Ovary (tissue), 9 donors: ENCODE results near the gene TTC9B. TPM values are rescaled to one million over a fixed set of nuclear protein-coding genes. Genes with fewer than 3 reads are reported as not detected.

Experiments used
- DNase-seq, 5 donors: peaks; one replicate each; pipeline ENCODE4 v3.0.0-alpha.2; 2019 to 2020
- H3K27ac ChIP-seq, 2 donors: fragments of 200-600 bp; one replicate each; pipeline versions ENCODE4 v1.5.1 to v1.8.0; 2019 to 2022
- H3K27me3 ChIP-seq: fragments of 200-600 bp; one replicate; pipeline ENCODE4 v1.8.0; 2022
- H3K36me3 ChIP-seq: fragments of 200-600 bp; sonication (generic); one replicate; pipeline ENCODE4 v1.5.1; 2019
- H3K4me1 ChIP-seq: one replicate; pipeline ENCODE4 v1.8.1; 2013; ENCODE audit warnings: mild to moderate bottlenecking, moderate library complexity; ENCODE audit not compliant: insufficient read depth
- H3K4me3 ChIP-seq: fragments of 200-600 bp; sonication (generic); one replicate; pipeline ENCODE4 v1.5.1; 2017
- H3K9me3 ChIP-seq, 2 donors: fragments of 200-600 bp in 1 of 2; sonication (generic) in 1 of 2; one replicate each; pipeline versions ENCODE4 v1.5.1 to v1.8.1; 2013 to 2019; ENCODE audit warnings: mild to moderate bottlenecking in 1 of 2, moderate library complexity in 1 of 2
- CTCF ChIP-seq, 3 donors: fragments of 450-650 bp in 2 of 3; fragments of 200-600 bp in 1 of 3; IDR thresholded peaks; one replicate each; pipeline versions ENCODE4 v1.5.1 to v1.8.0; 2016 to 2022; ENCODE audit warnings: antibody characterized with exemption in 3 of 3, mild to moderate bottlenecking in 1 of 3
- EP300 ChIP-seq: sonication (generic); formaldehyde crosslinking; IDR thresholded peaks from one replicate; pipeline ENCODE4 v1.6.1; 2017; ENCODE audit warnings: antibody characterized with exemption
- POLR2A ChIP-seq: fragments of 450-650 bp; IDR thresholded peaks from one replicate; pipeline ENCODE4 v1.6.1; 2017; ENCODE audit warnings: antibody characterized with exemption, mild to moderate bottlenecking, moderate library complexity
- WGBS, 3 donors: extraction: QIAGEN DNeasy Blood & Tissue Kit in 1 of 3; methylation state at CpG; one replicate each; pipeline versions ENCODE4 v1.1.5 to v1.1.7; 2013 to 2017; 5-methylcytosine and 5-hydroxymethylcytosine counted together
- intact Hi-C, 4 donors: fragments of 100-400 bp; cut with DNase I; formaldehyde crosslinking; loops; one replicate each; pipeline versions ENCODE4 v1.11.0 to v1.15.1; 2022 to 2023
- polyA plus RNA-seq, 2 donors: library from polyadenylated mRNA; stranded (reverse); fragments of 200-250 nt in 1 of 2; fragments of 350-450 nt in 1 of 2; fragmentation: Illumina TruSeq in 1 of 2; extraction: RNeasy Lipid Tissue Mini Kit (QIAGEN cat#74804) in 1 of 2; gene quantifications; one replicate each; pipeline ENCODE4 v1.2.3, GENCODE V29; 2013 to 2014
- total RNA-seq, 7 donors: library from RNA; depleted of rRNA in 2 of 7; stranded (reverse); fragments of >200 nt in 2 of 7; fragmentation: NEBNext Ultra II Directional in 3 of 7; extraction: Animal tissue kit (Norgen Biotek cat#: 25700) in 3 of 7; gene quantifications; one replicate each; pipeline versions ENCODE4 v1.1.0 to v1.2.4, GENCODE V29; 2016 to 2023
- donor health status: DM: no; HTN: no; CAD: no; lungs with moderate emphysema.
- donor health status: DM: no; HTN: no; CAD: no.
- donor health status: Bipolar disorder and iron deficiency.
- donor health status: DM: yes; HTN: yes; CAD: no.
- donor health status: DM: no; HTN: no; CAD: no.
- donor health status: DM: yes; HTN: yes; CAD: no.

TTC9B gene
- total and polyA plus RNA-seq, 9 donors: not detected

GRCh38 chr19:40243181-40243580, 25.0 kb upstream of the TTC9B start:
- intact Hi-C loops: loop anchor here in 1 of 4 donors (2.0 kb wide), 1 partner anchor 30 kb away; no protein-coding TSS in a partner anchor
- 94 to 96% (median 95%) methylated on average over 2 of the region's 2 CpGs for WGBS, 3 donors
- Histone ChIP-seq H3K27ac (no peak overlapping the region), H3K36me3 (no peaks in the 10 kb centered on the region), H3K4me1 (peaks cover 10% of the 10 kb centered on the region), H3K4me3 (no peak overlapping the region), H3K27me3 (no peaks in the 10 kb centered on the region), H3K9me3 (no peaks in the 10 kb centered on the region)
- DNase-seq: no peak
- TF ChIP-seq POLR2A (no peak), EP300 (no peak), CTCF (IDR thresholded peaks at IDR 0.05) (no peak)

- WGBS, 3 donors: 70 to 82% (median 73%) methylated on average over 11 to 12 of the region's 12 CpGs
- Histone ChIP-seq H3K9me3 (no peaks in the 10 kb centered on the region), H3K4me3 (no peak overlapping the region), H3K27ac (peak overlapping the region in 1 of 2 donors; percentile 59), H3K4me1 (peaks cover 10% of the 10 kb centered on the region), H3K27me3 (no peaks in the 10 kb centered on the region), H3K36me3 (no peaks in the 10 kb centered on the region)
- DNase-seq: no peak
- TF ChIP-seq CTCF (IDR thresholded peaks at IDR 0.05): no peak
- intact Hi-C loops: loop anchor here in 1 of 4 donors (2.0 kb wide), 1 partner anchor 30 kb away; no protein-coding TSS in a partner anchor
Measured at GRCh38 chr19:40242480-40242879, 24.3 kb upstream of the TTC9B start.

GRCh38 chr19:40241809-40242384, 23.7 kb upstream of the TTC9B start:
- 7 to 16% (median 8%) methylated on average over 21 of the region's 21 CpGs for WGBS, 3 donors
- peak overlapping the region in 1 of 2 donors; percentile 59 for H3K27ac ChIP-seq
- intact Hi-C loops: loop anchor here in 1 of 4 donors (2.0 kb wide), 1 partner anchor 31 kb away; no protein-coding TSS in a partner anchor

GRCh38 chr19:40241125-40241808, 23.1 kb upstream of the TTC9B start:
- H3K27me3 ChIP-seq: no peaks in the 10 kb centered on the region
- peak overlapping the region in 1 of 2 donors; percentile 41 for H3K27ac ChIP-seq
- TF ChIP-seq EP300 (no peak), CTCF (IDR thresholded peaks at IDR 0.05) (no peak), POLR2A (no peak)
- peaks cover 10% of the 10 kb centered on the region for H3K4me1 ChIP-seq
- no peak for DNase-seq
- no peaks in the 10 kb centered on the region for H3K9me3 ChIP-seq
- 66 to 79% (median 69%) methylated on average over 12 of the region's 12 CpGs for WGBS, 3 donors
- H3K36me3 ChIP-seq: no peaks in the 10 kb centered on the region
- H3K4me3 ChIP-seq: no peak overlapping the region
- intact Hi-C loops: no loop called here

More at GRCh38 chr19:40241809-40242384, 23.7 kb upstream of the TTC9B start:
- no peak overlapping the region for H3K4me3 ChIP-seq
- no peaks in the 10 kb centered on the region for H3K9me3 ChIP-seq
- H3K27me3 ChIP-seq: no peaks in the 10 kb centered on the region
- DNase-seq: peak; percentile 72 to 86 (median 82)
- TF ChIP-seq EP300 (no peak), POLR2A (no peak), CTCF (IDR thresholded peaks at IDR 0.05) (no peak)
- peaks cover 10% of the 10 kb centered on the region for H3K4me1 ChIP-seq
- H3K36me3 ChIP-seq: no peaks in the 10 kb centered on the region
